Right atrium auricular region (tissue), 2 donors: ENCODE measurements around the gene CBX5. TPM values are rescaled to one million over a fixed set of nuclear protein-coding genes. Genes with fewer than 3 reads are reported as not detected.
A peak's percentile ranks its signal among the peaks of the same experiment; 100 is the strongest.

ENCODE experiments used
- DNase-seq: peaks from one replicate; pipeline ENCODE4 v3.0.0-alpha.2; 2019; ENCODE audit warnings: low spot score
- H3K27ac ChIP-seq, 2 donors: fragments of 200-600 bp; sonication (generic); 1 replicate in 1 of 2; 2 replicates in 1 of 2; pipeline ENCODE4 v1.5.1; 2016 to 2019
- H3K27me3 ChIP-seq, 2 donors: fragments of 200-600 bp; sonication (generic); one replicate each; pipeline versions ENCODE4 v1.5.1 to v1.6.0; 2017 to 2019
- H3K36me3 ChIP-seq: fragments of 200-600 bp; sonication (generic); one replicate; pipeline ENCODE4 v1.5.1; 2016
- H3K4me1 ChIP-seq, 2 donors: fragments of 200-600 bp; sonication (generic); one replicate each; pipeline versions ENCODE4 v1.5.1 to v1.6.0; 2017 to 2019
- H3K4me3 ChIP-seq, 2 donors: fragments of 200-600 bp; sonication (generic); 1 replicate in 1 of 2; 2 replicates in 1 of 2; pipeline ENCODE4 v1.5.1; 2017 to 2019; ENCODE audit warnings: mild to moderate bottlenecking in 1 of 2, moderate library complexity in 1 of 2
- H3K9me3 ChIP-seq, 2 donors: fragments of 200-600 bp; sonication (generic); one replicate each; pipeline ENCODE4 v1.5.1; 2019
- total RNA-seq, 2 donors: library from RNA; depleted of rRNA; stranded (reverse); fragments of >200 nt; gene quantifications; one replicate each; pipeline ENCODE4 v1.1.0, GENCODE V29; 2016
- TF ChIP-seq, protein P1 (sequence below), 2 donors: fragments of 200-600 bp; sonication (generic); IDR thresholded peaks; one replicate each; pipeline ENCODE4 v1.5.1; 2019; ENCODE audit warnings: antibody characterized with exemption in 2 of 2

CBX5 gene
- total RNA-seq, 2 donors from 2014 or later = 33.0 to 33.9 TPM

DNA sequence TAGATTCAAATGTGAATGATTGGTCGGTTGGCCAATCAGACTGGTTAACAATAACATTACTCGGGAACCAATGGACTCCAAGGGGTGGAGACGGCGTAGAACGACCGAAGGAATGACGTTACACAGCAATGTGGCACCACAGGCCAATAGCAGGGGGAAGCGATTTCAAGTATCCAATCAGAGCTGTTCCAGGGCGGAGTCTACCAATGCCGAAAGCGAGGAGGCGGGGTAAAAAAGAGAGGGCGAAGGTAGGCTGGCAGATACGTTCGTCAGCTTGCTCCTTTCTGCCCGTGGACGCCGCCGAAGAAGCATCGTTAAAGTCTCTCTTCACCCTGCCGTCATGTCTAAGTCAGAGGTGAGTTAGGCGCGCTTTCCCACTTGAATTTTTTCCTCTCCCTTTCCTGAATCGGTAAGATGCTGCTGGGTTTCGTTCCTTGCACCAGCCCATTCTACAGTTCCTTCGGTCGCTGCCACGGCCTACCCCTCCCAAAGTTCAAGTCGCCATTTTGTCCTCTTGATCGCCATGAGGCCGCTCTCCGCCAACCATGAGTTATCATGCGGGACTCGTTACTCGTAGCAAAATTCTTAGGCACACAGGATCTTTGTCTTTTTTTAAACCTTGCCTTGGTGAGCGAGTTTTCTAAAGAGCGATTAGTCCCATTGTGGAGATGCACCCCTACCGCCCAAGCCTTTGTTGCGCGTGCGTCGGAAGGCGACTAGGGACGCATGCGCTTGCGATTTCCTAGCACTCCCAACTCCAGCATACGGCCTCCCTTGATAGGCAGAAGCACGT lies 742 bp upstream of the CBX5 start, which contains the start of gene HNRNPA1:
Gene HNRNPA1, plus strand, starts transcription at position 259 of the 793 bp plus-strand sequence. Its CDS starts 82 bp downstream, at position 341.
- peak; percentile 99 for DNase-seq
- TF ChIP-seq, protein P1, sequence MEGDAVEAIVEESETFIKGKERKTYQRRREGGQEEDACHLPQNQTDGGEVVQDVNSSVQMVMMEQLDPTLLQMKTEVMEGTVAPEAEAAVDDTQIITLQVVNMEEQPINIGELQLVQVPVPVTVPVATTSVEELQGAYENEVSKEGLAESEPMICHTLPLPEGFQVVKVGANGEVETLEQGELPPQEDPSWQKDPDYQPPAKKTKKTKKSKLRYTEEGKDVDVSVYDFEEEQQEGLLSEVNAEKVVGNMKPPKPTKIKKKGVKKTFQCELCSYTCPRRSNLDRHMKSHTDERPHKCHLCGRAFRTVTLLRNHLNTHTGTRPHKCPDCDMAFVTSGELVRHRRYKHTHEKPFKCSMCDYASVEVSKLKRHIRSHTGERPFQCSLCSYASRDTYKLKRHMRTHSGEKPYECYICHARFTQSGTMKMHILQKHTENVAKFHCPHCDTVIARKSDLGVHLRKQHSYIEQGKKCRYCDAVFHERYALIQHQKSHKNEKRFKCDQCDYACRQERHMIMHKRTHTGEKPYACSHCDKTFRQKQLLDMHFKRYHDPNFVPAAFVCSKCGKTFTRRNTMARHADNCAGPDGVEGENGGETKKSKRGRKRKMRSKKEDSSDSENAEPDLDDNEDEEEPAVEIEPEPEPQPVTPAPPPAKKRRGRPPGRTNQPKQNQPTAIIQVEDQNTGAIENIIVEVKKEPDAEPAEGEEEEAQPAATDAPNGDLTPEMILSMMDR (IDR thresholded peaks at IDR 0.05) = no peak

DNA sequence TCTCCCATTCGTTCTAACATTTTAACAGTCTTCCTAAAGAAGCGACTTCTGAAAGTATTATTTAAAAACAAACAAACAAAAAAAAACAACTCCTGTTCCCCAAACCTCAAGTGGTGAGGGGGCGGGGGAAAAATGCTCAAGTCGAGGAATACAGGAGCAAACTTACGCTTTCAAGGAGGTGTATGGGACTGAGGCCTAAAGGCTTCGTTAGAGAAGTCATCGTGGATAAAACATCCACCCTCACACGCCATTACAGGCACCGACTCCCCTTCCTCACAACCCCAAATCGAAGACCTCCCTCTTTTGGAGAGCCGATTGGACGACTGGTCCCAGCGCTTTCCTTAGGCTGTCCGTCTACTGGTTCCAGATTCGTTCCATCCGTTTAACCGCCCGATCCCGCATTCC lies 693 bp downstream of the CBX5 start:
- no peak for DNase-seq
- peaks cover 31% of the 10 kb centered on the region for H3K36me3 ChIP-seq
- peak overlapping the region; percentile 60 to 75 for H3K4me3 ChIP-seq
- no peaks in the 10 kb centered on the region for H3K9me3 ChIP-seq
- H3K27me3 ChIP-seq = no peaks in the 10 kb centered on the region
- TF ChIP-seq, protein P1 (IDR thresholded peaks at IDR 0.05) = no peak
- peaks cover 3 to 56% of the 10 kb centered on the region in 2 donors for H3K4me1 ChIP-seq
- H3K27ac ChIP-seq = peak overlapping the region; percentile 96

More for the DNA sequence above, 742 bp upstream of the CBX5 start, which contains the start of gene HNRNPA1:
- H3K4me1 ChIP-seq = peaks cover 3 to 67% of the 10 kb centered on the region in 2 donors
- H3K9me3 ChIP-seq = no peaks in the 10 kb centered on the region
- peak within 1 kb of the TSS; percentile 96 for H3K27ac ChIP-seq
- no peaks in the 10 kb centered on the region for H3K27me3 ChIP-seq
- H3K36me3 ChIP-seq = peaks cover 44% of the 10 kb centered on the region
- peak within 1 kb of the TSS; percentile 75 to 87 for H3K4me3 ChIP-seq

DNA sequence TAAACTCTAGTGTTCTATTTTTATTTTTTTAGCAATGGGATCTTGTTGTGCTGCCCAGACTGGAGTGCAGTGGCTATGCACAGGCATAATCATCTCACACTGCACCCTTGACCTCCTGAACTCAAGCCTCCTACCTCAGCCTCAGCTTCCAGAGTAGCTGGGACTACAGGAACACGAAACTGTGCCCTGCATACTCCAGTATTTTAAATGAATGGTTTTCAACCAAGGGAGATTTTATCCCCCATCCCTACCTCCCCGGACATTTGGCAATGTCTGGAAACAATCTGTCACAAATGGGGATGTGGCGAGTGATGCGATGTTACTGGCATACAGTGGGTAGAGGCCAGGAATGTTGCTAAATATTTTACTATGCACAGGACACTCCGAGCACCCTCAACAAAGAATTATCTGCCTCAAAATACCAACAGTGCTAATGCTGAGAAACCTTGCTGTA lies 2.1 kb downstream of the CBX5 start:
- H3K4me3 ChIP-seq = peak overlapping the region in 1 of 2 donors; percentile 75
- DNase-seq = no peak
- peaks cover 17% of the 10 kb centered on the region for H3K36me3 ChIP-seq
- H3K27me3 ChIP-seq = no peaks in the 10 kb centered on the region
- peaks cover 0 to 43% of the 10 kb centered on the region in 2 donors for H3K4me1 ChIP-seq
- TF ChIP-seq, protein P1 (IDR thresholded peaks at IDR 0.05) = no peak
- peak overlapping the region; percentile 96 for H3K27ac ChIP-seq
- no peaks in the 10 kb centered on the region for H3K9me3 ChIP-seq

DNA sequence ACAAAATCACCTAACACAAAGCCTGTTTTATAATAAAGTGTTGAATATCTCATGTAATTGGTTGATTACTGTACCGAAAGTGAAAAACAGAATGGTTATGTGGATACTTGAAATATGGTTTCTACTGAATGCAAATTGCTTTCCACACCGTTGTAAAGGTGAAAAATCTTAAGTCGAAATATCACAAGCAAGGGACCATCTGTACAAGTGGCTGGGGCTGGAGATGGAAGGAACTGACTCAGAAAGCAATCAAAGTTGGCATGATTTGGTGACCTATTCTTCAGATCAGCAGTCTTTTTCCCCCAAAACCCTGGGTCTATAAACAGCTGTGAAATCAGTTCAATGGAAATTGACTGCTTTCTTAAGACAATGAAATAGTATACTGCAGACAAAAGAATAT lies 3.6 kb downstream of the CBX5 start:
- Histone ChIP-seq H3K27ac (no peak overlapping the region), H3K27me3 (no peaks in the 10 kb centered on the region), H3K36me3 (peaks cover 2% of the 10 kb centered on the region), H3K4me1 (peaks cover 0 to 28% of the 10 kb centered on the region in 2 donors), H3K9me3 (no peaks in the 10 kb centered on the region), H3K4me3 (no peak overlapping the region)
- DNase-seq = no peak
- TF ChIP-seq, protein P1 (IDR thresholded peaks at IDR 0.05) = no peak

DNA sequence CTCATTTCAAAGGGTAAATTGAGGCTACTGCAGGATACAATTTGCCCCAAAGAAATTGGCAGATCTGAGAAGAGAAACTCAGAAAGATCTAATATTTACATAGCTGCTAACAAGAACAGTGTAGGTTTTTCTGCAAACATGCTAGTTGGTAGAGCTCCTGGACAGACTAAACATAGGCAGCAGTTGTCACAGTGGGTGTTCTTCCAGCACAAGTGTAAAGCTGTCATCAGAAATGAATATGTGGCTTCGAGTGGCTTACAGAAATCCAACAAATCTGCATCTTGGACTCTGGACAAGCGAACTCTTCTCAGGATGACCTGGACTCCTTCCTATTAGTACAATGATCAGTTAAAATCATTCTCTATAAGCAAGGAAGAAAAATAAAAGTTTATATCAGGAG lies 5.9 kb downstream of the CBX5 start:
- H3K36me3 ChIP-seq = no peaks in the 10 kb centered on the region
- peak overlapping the region; percentile 8 to 36 for H3K27ac ChIP-seq
- no peaks in the 10 kb centered on the region for H3K27me3 ChIP-seq
- DNase-seq = no peak
- TF ChIP-seq, protein P1 (IDR thresholded peaks at IDR 0.05) = no peak
- peaks cover 0 to 23% of the 10 kb centered on the region in 2 donors for H3K4me1 ChIP-seq
- no peak overlapping the region for H3K4me3 ChIP-seq
- no peaks in the 10 kb centered on the region for H3K9me3 ChIP-seq
